Epithelial cell of esophagus (primary cell): ENCODE data around the gene MAPT.
A peak's percentile ranks its signal among the peaks of the same experiment; 100 is the strongest.

Experiments used
- DNase-seq: peaks from one replicate; pipeline ENCODE4 v3.0.0; 2010; ENCODE audit warnings: low read depth
- H3K4me3 ChIP-seq: 2 replicates; pipeline ENCODE4 v1.5.1; 2011; ENCODE audit warnings: mild to moderate bottlenecking, low read length, control low read depth
- TF ChIP-seq, protein P1 (sequence below): IDR thresholded peaks from 2 replicates; pipeline ENCODE4 v1.5.1; 2011; ENCODE audit warnings: low read depth, mild to moderate bottlenecking, low read length, control low read depth, inconsistent platforms; ENCODE audit not compliant: insufficient read depth; ENCODE audit errors: missing control alignments

MAPT gene

DNA sequence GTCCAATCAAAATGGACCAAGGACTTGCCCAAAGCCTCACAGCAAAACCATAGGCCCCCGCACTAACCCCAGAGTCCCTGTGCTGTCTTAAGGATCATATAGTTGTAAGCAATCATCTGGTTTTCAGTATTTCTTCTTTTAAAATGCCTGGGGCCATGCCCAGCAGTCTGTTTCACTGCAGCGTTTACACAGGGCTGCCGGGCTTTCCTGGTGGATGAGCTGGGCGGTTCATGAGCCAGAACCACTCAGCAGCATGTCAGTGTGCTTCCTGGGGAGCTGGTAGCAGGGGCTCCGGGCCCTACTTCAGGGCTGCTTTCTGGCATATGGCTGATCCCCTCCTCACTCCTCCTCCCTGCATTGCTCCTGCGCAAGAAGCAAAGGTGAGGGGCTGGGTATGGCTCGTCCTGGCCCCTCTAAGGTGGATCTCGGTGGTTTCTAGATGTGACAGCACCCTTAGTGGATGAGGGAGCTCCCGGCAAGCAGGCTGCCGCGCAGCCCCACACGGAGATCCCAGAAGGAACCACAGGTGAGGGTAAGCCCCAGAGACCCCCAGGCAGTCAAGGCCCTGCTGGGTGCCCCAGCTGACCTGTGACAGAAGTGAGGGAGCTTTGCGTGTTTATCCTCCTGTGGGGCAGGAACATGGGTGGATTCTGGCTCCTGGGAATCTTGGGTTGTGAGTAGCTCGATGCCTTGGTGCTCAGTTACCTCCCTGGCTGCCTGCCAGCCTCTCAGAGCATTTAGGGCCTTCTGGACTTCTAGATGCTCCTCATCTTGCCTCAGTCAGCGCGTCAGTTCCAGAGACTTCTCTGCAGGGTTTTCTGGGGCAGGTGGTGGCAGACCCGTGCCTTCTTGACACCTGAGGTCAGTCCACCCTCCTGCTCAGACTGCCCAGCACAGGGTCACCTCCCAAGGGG is 79.8 kb downstream of the MAPT start:
- no peak for DNase-seq
- TF ChIP-seq, protein P1, sequence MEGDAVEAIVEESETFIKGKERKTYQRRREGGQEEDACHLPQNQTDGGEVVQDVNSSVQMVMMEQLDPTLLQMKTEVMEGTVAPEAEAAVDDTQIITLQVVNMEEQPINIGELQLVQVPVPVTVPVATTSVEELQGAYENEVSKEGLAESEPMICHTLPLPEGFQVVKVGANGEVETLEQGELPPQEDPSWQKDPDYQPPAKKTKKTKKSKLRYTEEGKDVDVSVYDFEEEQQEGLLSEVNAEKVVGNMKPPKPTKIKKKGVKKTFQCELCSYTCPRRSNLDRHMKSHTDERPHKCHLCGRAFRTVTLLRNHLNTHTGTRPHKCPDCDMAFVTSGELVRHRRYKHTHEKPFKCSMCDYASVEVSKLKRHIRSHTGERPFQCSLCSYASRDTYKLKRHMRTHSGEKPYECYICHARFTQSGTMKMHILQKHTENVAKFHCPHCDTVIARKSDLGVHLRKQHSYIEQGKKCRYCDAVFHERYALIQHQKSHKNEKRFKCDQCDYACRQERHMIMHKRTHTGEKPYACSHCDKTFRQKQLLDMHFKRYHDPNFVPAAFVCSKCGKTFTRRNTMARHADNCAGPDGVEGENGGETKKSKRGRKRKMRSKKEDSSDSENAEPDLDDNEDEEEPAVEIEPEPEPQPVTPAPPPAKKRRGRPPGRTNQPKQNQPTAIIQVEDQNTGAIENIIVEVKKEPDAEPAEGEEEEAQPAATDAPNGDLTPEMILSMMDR, result no peak
- H3K4me3 ChIP-seq, result no peak overlapping the region

DNA sequence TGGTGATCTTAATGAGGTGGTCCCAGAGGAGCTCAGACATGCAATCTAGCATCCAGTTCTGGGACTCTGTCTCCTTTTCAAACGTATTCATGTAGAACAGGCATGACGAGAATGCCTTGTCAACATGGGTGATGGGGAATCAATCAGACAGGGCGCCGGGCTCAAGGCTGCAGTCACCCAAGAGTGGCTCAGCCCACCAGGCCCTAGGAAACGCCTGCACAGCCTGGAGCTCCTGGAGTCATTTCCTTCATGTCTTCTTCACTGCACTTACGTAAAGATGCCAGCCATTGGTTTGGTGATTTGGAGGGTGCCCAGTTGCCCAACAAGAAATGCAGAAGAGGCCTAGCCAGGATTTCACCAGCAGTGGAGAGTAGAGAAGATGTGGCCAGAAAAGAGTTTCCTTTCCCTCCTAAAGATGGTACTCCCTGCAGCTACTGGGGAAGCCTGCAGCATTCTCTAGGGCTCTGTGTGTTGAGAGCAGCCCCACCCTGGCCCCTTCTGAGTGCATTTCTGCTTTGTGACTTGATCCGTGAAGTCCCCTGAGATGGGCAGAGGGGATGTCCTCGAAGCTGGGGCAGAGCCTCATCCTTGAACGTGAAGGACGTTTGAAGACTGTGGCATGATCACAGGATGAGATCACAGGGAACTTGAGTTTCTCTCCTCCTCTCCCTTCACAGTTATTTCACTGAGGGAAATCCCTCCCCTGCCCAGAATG is 80.7 kb downstream of the MAPT start:
- TF ChIP-seq, protein P1, result no peak
- DNase-seq, result no peak
- no peak overlapping the region for H3K4me3 ChIP-seq

DNA sequence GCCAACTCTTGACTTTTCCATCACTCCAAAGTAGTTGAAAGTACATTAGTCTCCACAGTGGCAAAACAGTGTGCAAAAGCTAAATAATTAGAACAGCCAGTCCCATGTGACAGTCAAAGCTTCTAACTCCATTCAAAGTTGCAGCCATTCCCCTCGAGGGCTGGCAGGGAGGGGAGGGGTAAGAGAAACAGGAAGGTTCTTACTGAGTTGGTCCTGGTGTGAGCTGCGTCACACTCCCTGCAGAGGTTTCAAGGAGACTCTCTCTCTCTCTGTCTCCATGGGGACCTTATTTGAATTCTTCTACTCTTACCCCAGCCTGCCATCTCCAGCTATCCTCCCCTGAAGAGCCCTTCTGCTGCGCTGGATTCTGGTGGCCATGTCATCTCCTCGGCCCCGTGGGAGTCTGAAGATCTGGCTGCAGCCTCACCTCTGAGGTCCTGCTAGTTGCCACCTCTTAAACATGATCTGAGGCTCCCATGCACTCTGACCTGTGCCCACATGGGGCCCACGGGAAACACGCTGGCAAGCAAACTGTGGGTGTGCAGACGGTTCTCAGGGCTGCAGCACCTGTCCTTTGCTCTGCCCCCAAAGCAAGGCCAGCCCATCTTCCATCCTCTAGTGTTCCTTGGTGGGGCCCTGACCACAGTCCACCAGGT is 81.4 kb downstream of the MAPT start:
- TF ChIP-seq, protein P1, result no peak
- DNase-seq, result no peak
- H3K4me3 ChIP-seq, result no peak overlapping the region

DNA sequence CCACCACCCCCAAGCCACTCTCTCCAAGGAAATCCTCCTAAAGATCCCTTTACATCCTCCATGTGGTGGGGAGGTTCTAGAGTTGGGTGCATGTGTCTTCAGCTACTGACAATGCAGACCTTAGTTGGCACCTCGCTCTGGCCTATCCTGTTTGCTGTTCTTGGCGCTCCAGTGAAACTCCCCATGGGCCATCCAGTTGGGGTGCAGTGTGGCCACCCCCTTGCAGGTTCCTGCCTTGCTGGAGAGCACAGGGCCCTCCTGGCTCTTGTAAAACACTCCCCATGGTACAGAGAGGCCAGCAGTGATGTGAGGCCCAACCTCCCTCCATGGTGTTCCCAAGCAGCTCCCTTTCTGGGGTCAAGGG is 82.0 kb downstream of the MAPT start:
- DNase-seq, result no peak
- TF ChIP-seq, protein P1, result no peak
- H3K4me3 ChIP-seq, result no peak overlapping the region

DNA sequence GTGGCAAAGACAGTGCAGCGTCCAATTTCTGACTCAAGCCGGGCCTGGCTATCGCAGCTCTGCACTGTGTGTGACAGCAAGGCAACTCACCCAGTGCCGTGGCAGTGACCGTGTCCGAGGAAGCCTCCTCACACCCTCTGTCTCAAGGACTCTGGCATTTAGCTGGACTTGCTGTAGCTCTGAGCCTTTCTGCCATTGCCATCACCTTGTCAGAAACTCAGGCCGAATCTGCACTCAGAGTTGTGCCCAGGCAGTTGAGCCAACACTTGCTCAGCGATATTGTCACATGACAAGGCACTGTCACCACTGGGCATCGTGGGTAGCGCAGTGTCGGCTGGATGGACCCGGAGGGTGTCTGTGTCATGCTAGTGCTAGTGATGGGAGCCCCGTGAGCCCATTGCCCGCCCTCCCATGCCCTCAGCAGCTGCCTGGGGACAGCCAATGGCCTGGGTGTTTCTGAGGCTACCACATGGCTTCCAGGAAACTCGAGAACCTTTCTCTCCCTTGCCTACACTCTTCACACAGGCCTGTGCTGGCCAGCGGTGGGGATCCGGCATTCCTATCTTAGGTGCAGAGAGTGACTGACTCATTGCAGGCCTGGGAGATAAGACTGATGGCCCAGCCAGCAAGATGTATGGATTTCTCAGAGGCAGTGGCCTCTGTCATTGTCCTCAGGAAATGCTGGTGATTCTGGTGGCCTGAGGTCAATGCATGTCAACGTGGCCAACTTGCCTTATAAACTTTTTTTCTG is 82.6 kb downstream of the MAPT start:
- peak; percentile 22 for DNase-seq
- TF ChIP-seq, protein P1, result no peak
- no peak overlapping the region for H3K4me3 ChIP-seq

DNA sequence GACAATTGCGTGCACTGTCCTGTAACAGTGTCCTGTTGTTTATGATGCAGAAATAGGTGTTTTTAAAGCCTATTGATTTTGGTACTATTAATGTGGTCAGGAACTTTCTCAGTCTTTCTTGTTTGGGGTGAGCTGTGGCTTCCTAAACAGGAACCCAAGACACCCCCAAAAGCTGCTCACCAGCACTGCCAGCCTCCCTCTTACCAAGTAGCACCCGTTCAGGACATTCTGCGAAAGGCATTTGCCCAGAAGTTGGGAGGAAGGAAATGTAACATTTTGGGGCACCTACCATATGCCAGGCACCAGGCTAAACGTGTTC is 83.1 kb downstream of the MAPT start:
- TF ChIP-seq, protein P1, result no peak

More for the DNA sequence above, 83.1 kb downstream of the MAPT start:
- H3K4me3 ChIP-seq, result no peak overlapping the region
- DNase-seq, result no peak
